H9 (cell line): ENCODE measurements around the gene VENTX. TPM values are rescaled to one million over a fixed set of nuclear protein-coding genes. Genes with fewer than 3 reads are reported as not detected.

Experiments used
- DNase-seq: peaks from one replicate; pipeline ENCODE4 v3.0.0-alpha.2; 2017
- H2AFZ ChIP-seq: one replicate; pipeline ENCODE4 v1.6.1; 2013; ENCODE audit warnings: mild to moderate bottlenecking, low read length, control low read depth, moderate library complexity
- H2AK5ac ChIP-seq: 2 replicates; pipeline ENCODE4 v1.6.1; 2013; ENCODE audit warnings: low read length, control low read depth, mixed read lengths; ENCODE audit not compliant: insufficient read length
- H2BK120ac ChIP-seq: one replicate; pipeline ENCODE4 v1.6.1; 2013; ENCODE audit warnings: low read depth, mild to moderate bottlenecking, low read length, control low read depth, inconsistent platforms; ENCODE audit not compliant: poor library complexity, severe bottlenecking
- H2BK12ac ChIP-seq: 2 replicates; pipeline ENCODE4 v1.6.1; 2013; ENCODE audit warnings: low read length, control low read depth, mixed read lengths, low read depth; ENCODE audit not compliant: insufficient read length
- H2BK15ac ChIP-seq: 2 replicates; pipeline ENCODE4 v1.6.1; 2013; ENCODE audit warnings: low read depth, low read length, control low read depth
- H2BK20ac ChIP-seq: one replicate; pipeline ENCODE4 v1.6.1; 2013; ENCODE audit warnings: low read depth, mild to moderate bottlenecking, low read length, control low read depth, inconsistent platforms; ENCODE audit not compliant: poor library complexity, severe bottlenecking
- H2BK5ac ChIP-seq: 2 replicates; pipeline ENCODE4 v1.6.1; 2013; ENCODE audit warnings: low read length, control low read depth, mixed read lengths; ENCODE audit not compliant: insufficient read length
- H3K14ac ChIP-seq: 2 replicates; pipeline ENCODE4 v1.6.1; 2013; ENCODE audit warnings: low read length, control low read depth; ENCODE audit not compliant: insufficient read depth
- H3K18ac ChIP-seq: 2 replicates; pipeline ENCODE4 v1.6.1; 2013; ENCODE audit warnings: low read depth, mild to moderate bottlenecking, mixed read lengths, low read length, control low read depth; ENCODE audit not compliant: insufficient read length
- H3K23ac ChIP-seq: 2 replicates; pipeline ENCODE4 v1.6.1; 2013; ENCODE audit warnings: low read length, control low read depth, mixed read lengths, low read depth; ENCODE audit not compliant: insufficient read length
- H3K23me2 ChIP-seq: 2 replicates; pipeline ENCODE4 v1.6.1; 2013; ENCODE audit warnings: low read depth, mild to moderate bottlenecking, mixed read lengths, low read length, control low read depth; ENCODE audit not compliant: insufficient read length, poor library complexity, severe bottlenecking
- H3K27ac ChIP-seq: 2 replicates; pipeline ENCODE4 v1.5.1; 2013; ENCODE audit warnings: low read length, control low read depth, mixed read lengths, low read depth; ENCODE audit not compliant: insufficient read length
- H3K27me3 ChIP-seq: 2 replicates; pipeline ENCODE4 v1.6.1; 2013; ENCODE audit warnings: low read length, control low read depth, inconsistent platforms; ENCODE audit not compliant: insufficient read depth
- H3K4ac ChIP-seq: 2 replicates; pipeline ENCODE4 v1.6.1; 2013; ENCODE audit warnings: low read depth, mild to moderate bottlenecking, control low read depth, inconsistent platforms, low read length, moderate library complexity
- H3K4me1 ChIP-seq: 2 replicates; pipeline ENCODE4 v1.6.1; 2013; ENCODE audit warnings: low read length, control low read depth, inconsistent platforms; ENCODE audit not compliant: insufficient read depth
- H3K4me2 ChIP-seq: 2 replicates; pipeline ENCODE4 v1.6.1; 2013; ENCODE audit warnings: low read length, control low read depth, mixed read lengths; ENCODE audit not compliant: insufficient read length, insufficient read depth
- H3K56ac ChIP-seq: 2 replicates; pipeline ENCODE4 v1.6.1; 2013; ENCODE audit warnings: low read depth, mild to moderate bottlenecking, mixed read lengths, low read length, control low read depth; ENCODE audit not compliant: insufficient read length
- H3K79me1 ChIP-seq: 2 replicates; pipeline ENCODE4 v1.6.1; 2013; ENCODE audit warnings: low read depth, mild to moderate bottlenecking, moderate library complexity, low read length, control low read depth, inconsistent platforms; ENCODE audit not compliant: insufficient read depth, poor library complexity, severe bottlenecking
- H3K79me2 ChIP-seq: 2 replicates; pipeline ENCODE4 v1.6.1; 2013; ENCODE audit warnings: low read length, control low read depth, inconsistent platforms; ENCODE audit not compliant: insufficient read depth
- H3K9ac ChIP-seq: 2 replicates; pipeline ENCODE4 v1.6.1; 2013; ENCODE audit warnings: low read length, control low read depth, mixed read lengths; ENCODE audit not compliant: insufficient read length; ENCODE audit errors: extremely low read depth
- H3K9me3 ChIP-seq: one replicate; pipeline ENCODE4 v1.6.1; 2013; ENCODE audit warnings: low read depth, low read length, inconsistent platforms; ENCODE audit not compliant: control insufficient read depth
- H3T11ph ChIP-seq: one replicate; pipeline ENCODE4 v1.6.1; 2013; ENCODE audit warnings: mild to moderate bottlenecking, low read length, control low read depth, inconsistent platforms
- H4K20me1 ChIP-seq: one replicate; pipeline ENCODE4 v1.6.1; 2013; ENCODE audit not compliant: control insufficient read depth, insufficient read length, insufficient read depth
- H4K5ac ChIP-seq: 2 replicates; pipeline ENCODE4 v1.6.1; 2013; ENCODE audit warnings: low read depth, mild to moderate bottlenecking, mixed read lengths, low read length, control low read depth; ENCODE audit not compliant: insufficient read length
- H4K8ac ChIP-seq: replicated peaks from 2 replicates; pipeline ENCODE4 v1.6.1; 2013; ENCODE audit warnings: low read length, control low read depth, mixed read lengths, low read depth; ENCODE audit not compliant: insufficient read length
- H4K91ac ChIP-seq: 2 replicates; pipeline ENCODE4 v1.6.1; 2013; ENCODE audit warnings: low read depth, mild to moderate bottlenecking, moderate library complexity, mixed read lengths, low read length, control low read depth; ENCODE audit not compliant: insufficient read length
- H3K27ac Mint-ChIP-seq, 3 experiments: 2 replicates in 2 of 3; 3 replicates in 1 of 3; pipeline ENCODE4 v1.8.0; 2020 to 2021; ENCODE audit warnings: mixed read lengths in 3 of 3, mild to moderate bottlenecking in 1 of 3, moderate library complexity in 1 of 3
- H3K27me3 Mint-ChIP-seq: 2 replicates; pipeline ENCODE4 v1.8.0; 2021; ENCODE audit warnings: low read depth, mild to moderate bottlenecking, moderate library complexity, mixed read lengths
- H3K36me3 Mint-ChIP-seq, 3 experiments: 2 replicates in 2 of 3; 3 replicates in 1 of 3; pipeline ENCODE4 v1.8.0; 2020 to 2021; ENCODE audit warnings: low read depth in 3 of 3, mixed read lengths in 3 of 3; ENCODE audit not compliant: insufficient read depth in 1 of 3
- H3K4me1 Mint-ChIP-seq, 2 experiments: 2 replicates each; pipeline ENCODE4 v1.8.0; 2020; ENCODE audit warnings: mixed read lengths in 2 of 2
- H3K4me3 Mint-ChIP-seq, 2 experiments: 2 replicates in 1 of 2; 3 replicates in 1 of 2; pipeline ENCODE4 v1.8.0; 2020 to 2021; ENCODE audit warnings: mild to moderate bottlenecking in 2 of 2, mixed read lengths in 2 of 2, moderate library complexity in 1 of 2
- H3K9me3 Mint-ChIP-seq, 2 experiments: 2 replicates in 1 of 2; 3 replicates in 1 of 2; pipeline ENCODE4 v1.8.0; 2020; ENCODE audit warnings: mild to moderate bottlenecking in 2 of 2, mixed read lengths in 2 of 2, moderate library complexity in 1 of 2
- CTCF ChIP-seq: fragments of 200-600 bp; sonication (generic); conservative IDR thresholded peaks from 3 replicates; pipeline ENCODE4 v1.8.0; 2021; ENCODE audit warnings: antibody characterized with exemption, mild to moderate bottlenecking
- WGBS: extraction: QIAGEN DNeasy Blood & Tissue Kit; methylation state at CpG from one replicate; pipeline ENCODE4 v1.1.7; 2013; ENCODE audit warnings: missing lambda C conversion rate, low lambda C conversion rate, mixed read lengths; ENCODE audit not compliant: insufficient read length; ENCODE audit errors: extremely low coverage; 5-methylcytosine and 5-hydroxymethylcytosine counted together
- total RNA-seq: library from RNA; stranded (reverse); gene quantifications from 2 replicates; pipeline ENCODE4 v1.2.1, GENCODE V29; 2021

VENTX gene
- total RNA-seq, 1 experiment from 2014 or later = 10.9 TPM

- Histone ChIP-seq H2BK12ac (no peak overlapping the region), H4K20me1 (no peaks in the 10 kb centered on the region), H3K18ac (no peak overlapping the region), H3K23ac (no peak overlapping the region), H3K4me1 (no peaks in the 10 kb centered on the region), H2BK120ac (no peak overlapping the region), H2BK5ac (no peak overlapping the region), H3K79me1 (no peaks in the 10 kb centered on the region), H2BK20ac (no peak overlapping the region), H2AK5ac (no peak overlapping the region), H3K4ac (no peak overlapping the region), H3T11ph (no peak overlapping the region), H3K4me2 (no peak overlapping the region), H3K23me2 (no peaks in the 10 kb centered on the region), H3K9ac (no peak overlapping the region), H4K91ac (no peak overlapping the region), H3K56ac (no peak overlapping the region), H4K8ac (no peak overlapping the region), H2BK15ac (no peak overlapping the region), H3K9me3 (no peaks in the 10 kb centered on the region), H3K27ac (no peak overlapping the region), H3K14ac (no peak overlapping the region; the same call in 1 of the 2 replicates), H4K5ac (no peak overlapping the region), H3K27me3 (no peaks in the 10 kb centered on the region), H2AFZ (no peak overlapping the region), H3K79me2 (no peaks in the 10 kb centered on the region)
- DNase-seq = no peak
- H3K36me3 Mint-ChIP-seq = peaks cover 0 to 10% (median 4%) of the 10 kb centered on the region in 3 experiments; a peak in 4 of 7 replicates
- H3K9me3 Mint-ChIP-seq = no peaks in the 10 kb centered on the region
- no CpG with 5 or more reads among the region's 17 CpGs for WGBS
- H3K4me1 Mint-ChIP-seq = no peaks in the 10 kb centered on the region
- no peaks in the 10 kb centered on the region; the same call in none of the 2 replicates for H3K27me3 Mint-ChIP-seq
- no peak overlapping the region for H3K4me3 Mint-ChIP-seq
- H3K27ac Mint-ChIP-seq = no peak overlapping the region
- TF ChIP-seq CTCF = no peak
Observed at GRCh38 chr10:133207627-133208026, 30.0 kb upstream of the VENTX start.
